ENCODE data around the gene SUN2. TPM values are rescaled to one million over a fixed set of nuclear protein-coding genes. Genes with fewer than 3 reads are reported as not detected.

The SUN2 gene
- total and polyA plus RNA-seq, 2 donors (not counting 1 experiment from before 2014, with no cell fraction given) = 224 to 305 TPM

DNA sequence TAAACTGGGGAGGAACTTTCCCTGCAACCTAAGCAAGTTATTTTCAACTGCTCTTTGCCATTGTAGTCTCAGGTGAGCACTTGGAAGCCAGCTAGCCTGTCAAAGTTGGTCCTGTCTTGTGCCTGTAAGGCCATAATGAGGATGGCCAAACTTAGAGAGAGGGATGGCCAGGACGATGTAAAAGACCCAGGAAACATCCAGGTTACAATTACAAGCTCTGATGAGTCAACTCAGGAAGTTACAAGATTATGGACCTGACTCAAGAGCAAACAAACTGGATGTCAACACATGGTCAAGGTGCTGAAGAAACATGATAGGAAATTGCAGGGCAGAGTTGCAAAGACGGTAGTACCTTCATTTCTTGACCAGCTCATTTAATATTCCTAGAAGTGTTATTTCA lies 48.5 kb downstream of the SUN2 start:
- CTCF ChIA-PET = interaction anchor here (0.9 to 6.6 kb wide), 4 partner anchors 9 to 136 kb away, joined by 3 to 35 read pairs (median 5); partner anchors contain the start of gene TOMM22
- H3K27ac ChIP-seq (ENCODE audit: low read length in 2 of 2) = peak overlapping the region in 1 of 2 donors; percentile 91
- POLR2A ChIA-PET = no interaction called here
- H4K20me1 ChIP-seq (ENCODE audit: control insufficient read depth, insufficient read depth, low read length, poor library complexity, severe bottlenecking) = peaks cover 63% of the 10 kb centered on the region
- Mint-ChIP-seq H3K27ac (peak overlapping the region; percentile 90), H3K4me1 (peaks cover 69% of the 10 kb centered on the region), H3K27me3 (no peaks in the 10 kb centered on the region), H3K9me3 (ENCODE audit: insufficient read depth) (no peaks in the 10 kb centered on the region), H3K4me3 (peak overlapping the region; percentile 94)
- no peaks in the 10 kb centered on the region for H3K9me3 ChIP-seq (ENCODE audit: control extremely low read depth in 1 of 3, control insufficient read depth in 2 of 3, insufficient read depth in 1 of 3, low read length in 2 of 3)
- H3K4me3 ChIP-seq (ENCODE audit: control extremely low read depth in 1 of 5, extremely low read depth in 1 of 5, insufficient read depth in 1 of 5, low read depth in 2 of 5, low read length in 4 of 5) = peak overlapping the region in 4 of 5 experiments; percentile 81 to 93 (median 89)
- intact Hi-C loops (cut with micrococcal nuclease) = loop anchor here (5.0 to 10.0 kb wide), 2 partner anchors 523 to 610 kb away; partner anchors contain the start of genes PLA2G6 and RPL3
- peak overlapping the region; percentile 87 for H3K4me2 ChIP-seq (replicated peaks; ENCODE audit: low read depth, low read length, poor library complexity, severe bottlenecking)
- TF ChIP-seq EZH2 (IDR thresholded peaks at IDR 0.05; ENCODE audit: borderline replicate concordance, insufficient read depth, low read depth, low read length, poor library complexity, severe bottlenecking) = no peak
- TF ChIP-seq, protein P1, sequence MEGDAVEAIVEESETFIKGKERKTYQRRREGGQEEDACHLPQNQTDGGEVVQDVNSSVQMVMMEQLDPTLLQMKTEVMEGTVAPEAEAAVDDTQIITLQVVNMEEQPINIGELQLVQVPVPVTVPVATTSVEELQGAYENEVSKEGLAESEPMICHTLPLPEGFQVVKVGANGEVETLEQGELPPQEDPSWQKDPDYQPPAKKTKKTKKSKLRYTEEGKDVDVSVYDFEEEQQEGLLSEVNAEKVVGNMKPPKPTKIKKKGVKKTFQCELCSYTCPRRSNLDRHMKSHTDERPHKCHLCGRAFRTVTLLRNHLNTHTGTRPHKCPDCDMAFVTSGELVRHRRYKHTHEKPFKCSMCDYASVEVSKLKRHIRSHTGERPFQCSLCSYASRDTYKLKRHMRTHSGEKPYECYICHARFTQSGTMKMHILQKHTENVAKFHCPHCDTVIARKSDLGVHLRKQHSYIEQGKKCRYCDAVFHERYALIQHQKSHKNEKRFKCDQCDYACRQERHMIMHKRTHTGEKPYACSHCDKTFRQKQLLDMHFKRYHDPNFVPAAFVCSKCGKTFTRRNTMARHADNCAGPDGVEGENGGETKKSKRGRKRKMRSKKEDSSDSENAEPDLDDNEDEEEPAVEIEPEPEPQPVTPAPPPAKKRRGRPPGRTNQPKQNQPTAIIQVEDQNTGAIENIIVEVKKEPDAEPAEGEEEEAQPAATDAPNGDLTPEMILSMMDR (IDR thresholded peaks at IDR 0.05) = no peak
- H2AFZ ChIP-seq (ENCODE audit: insufficient read depth, low read depth, low read length, poor library complexity, severe bottlenecking) = no peak overlapping the region
- DNase-seq (no peak), ATAC-seq (ENCODE audit: low read depth) (no peak)
- WGBS (ENCODE audit: insufficient coverage) = no CpG with 5 or more reads among the region's 2 CpGs
- H3K4me1 ChIP-seq (ENCODE audit: control insufficient read depth in 2 of 2, insufficient read depth in 2 of 2, low read length in 2 of 2) = peaks cover 45 to 47% of the 10 kb centered on the region in 2 donors
- H3K36me3 ChIP-seq (replicated peaks in 1 of 2; ENCODE audit: control extremely low read depth in 1 of 2, control insufficient read depth in 1 of 2, extremely low read depth in 1 of 2, insufficient read depth in 2 of 2, low read length in 1 of 2) = peaks cover 0 to 22% of the 10 kb centered on the region in 2 experiments
- no peaks in the 10 kb centered on the region for H3K27me3 ChIP-seq (replicated peaks in 1 of 4; ENCODE audit: control extremely low read depth in 1 of 4, control insufficient read depth in 3 of 4, insufficient read depth in 4 of 4, low read length in 3 of 4)
- H3K79me2 ChIP-seq (ENCODE audit: control insufficient read depth, insufficient read depth, low read length) = peaks cover 66% of the 10 kb centered on the region
- H3K9ac ChIP-seq (ENCODE audit: low read length) = peak overlapping the region; percentile 90

DNA sequence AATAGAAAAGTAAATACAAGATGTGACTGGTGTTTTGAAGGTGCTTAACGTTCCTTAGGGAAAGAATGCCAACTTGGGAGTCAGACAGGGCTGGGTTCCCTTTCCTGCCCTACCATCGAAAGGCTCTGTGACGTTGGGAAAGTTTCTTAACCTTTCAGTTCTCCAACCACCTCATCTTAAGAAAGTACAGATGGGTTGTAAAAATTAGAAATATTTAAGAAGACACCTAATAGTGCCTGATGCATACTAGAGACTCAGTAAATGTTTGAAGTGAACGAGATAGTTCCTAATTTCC lies 49.0 kb downstream of the SUN2 start:
- peaks cover 47 to 48% of the 10 kb centered on the region in 2 donors for H3K4me1 ChIP-seq (ENCODE audit: control insufficient read depth in 2 of 2, insufficient read depth in 2 of 2, low read length in 2 of 2)
- WGBS (ENCODE audit: insufficient coverage) = 0% methylated on average over 1 of the region's 4 CpGs
- ChIA-PET POLR2A (interaction anchor here (1.5 kb wide), 1 partner anchor 26 kb away, joined by 5 read pairs; no protein-coding TSS in a partner anchor), CTCF (interaction anchor here (0.6 to 6.6 kb wide), 5 partner anchors 25 to 133 kb away, joined by 3 to 35 read pairs (median 3); partner anchors contain the start of gene TOMM22)
- Mint-ChIP-seq H3K4me3 (peak overlapping the region; percentile 94), H3K27me3 (no peaks in the 10 kb centered on the region), H3K9me3 (ENCODE audit: insufficient read depth) (no peaks in the 10 kb centered on the region), H3K4me1 (peaks cover 66% of the 10 kb centered on the region), H3K27ac (peak overlapping the region; percentile 90)
- peak overlapping the region; percentile 64 to 93 (median 88) for H3K4me3 ChIP-seq (ENCODE audit: control extremely low read depth in 1 of 5, extremely low read depth in 1 of 5, insufficient read depth in 1 of 5, low read depth in 2 of 5, low read length in 4 of 5)
- DNase-seq (no peak), ATAC-seq (ENCODE audit: low read depth) (no peak)
- no peaks in the 10 kb centered on the region for H3K27me3 ChIP-seq (replicated peaks in 1 of 4; ENCODE audit: control extremely low read depth in 1 of 4, control insufficient read depth in 3 of 4, insufficient read depth in 4 of 4, low read length in 3 of 4)
- peaks cover 58% of the 10 kb centered on the region for H4K20me1 ChIP-seq (ENCODE audit: control insufficient read depth, insufficient read depth, low read length, poor library complexity, severe bottlenecking)
- no peak overlapping the region for H2AFZ ChIP-seq (ENCODE audit: insufficient read depth, low read depth, low read length, poor library complexity, severe bottlenecking)
- H3K36me3 ChIP-seq (replicated peaks in 1 of 2; ENCODE audit: control extremely low read depth in 1 of 2, control insufficient read depth in 1 of 2, extremely low read depth in 1 of 2, insufficient read depth in 2 of 2, low read length in 1 of 2) = peaks cover 0 to 17% of the 10 kb centered on the region in 2 experiments
- H3K4me2 ChIP-seq (replicated peaks; ENCODE audit: low read depth, low read length, poor library complexity, severe bottlenecking) = peak overlapping the region; percentile 87
- H3K9me3 ChIP-seq (ENCODE audit: control extremely low read depth in 1 of 3, control insufficient read depth in 2 of 3, insufficient read depth in 1 of 3, low read length in 2 of 3) = no peaks in the 10 kb centered on the region
- H3K9ac ChIP-seq (ENCODE audit: low read length) = peak overlapping the region; percentile 90
- intact Hi-C loops (cut with micrococcal nuclease) = loop anchor here (5.0 to 10.0 kb wide), 2 partner anchors 522 to 610 kb away; partner anchors contain the start of genes PLA2G6 and RPL3
- H3K27ac ChIP-seq (ENCODE audit: low read length in 2 of 2) = peak overlapping the region; percentile 59 to 91
- peaks cover 64% of the 10 kb centered on the region for H3K79me2 ChIP-seq (ENCODE audit: control insufficient read depth, insufficient read depth, low read length)
- no peak for TF ChIP-seq EZH2 (IDR thresholded peaks at IDR 0.05; ENCODE audit: borderline replicate concordance, insufficient read depth, low read depth, low read length, poor library complexity, severe bottlenecking)
- TF ChIP-seq, protein P1 (IDR thresholded peaks at IDR 0.05) = no peak

Measured in B cell (primary cell).